Astrocyte (in vitro differentiated cells and primary cell): ENCODE measurements around the gene RNF149.
"Not testable (repeated sequence)": the region's sequence is repeated elsewhere in the genome, so short reads cannot be mapped to it uniquely, and the experiment has no call there.

ENCODE experiments used
- EZH2 ChIP-seq: IDR thresholded peaks from 2 replicates; pipeline ENCODE4 v1.6.1; 2012; ENCODE audit warnings: mild to moderate bottlenecking, low read length, inconsistent platforms; ENCODE audit not compliant: insufficient read depth
- TF ChIP-seq, protein P1 (sequence below): IDR thresholded peaks from 2 replicates; pipeline ENCODE4 v1.5.1; 2011; ENCODE audit warnings: low read depth, mild to moderate bottlenecking, inconsistent platforms, low read length, moderate library complexity; ENCODE audit not compliant: insufficient read depth

GRCh38 chr2:101244373-101244772 is 64.1 kb downstream of the RNF149 start:
- not testable (repeated sequence) for TF ChIP-seq EZH2
- TF ChIP-seq, protein P1, sequence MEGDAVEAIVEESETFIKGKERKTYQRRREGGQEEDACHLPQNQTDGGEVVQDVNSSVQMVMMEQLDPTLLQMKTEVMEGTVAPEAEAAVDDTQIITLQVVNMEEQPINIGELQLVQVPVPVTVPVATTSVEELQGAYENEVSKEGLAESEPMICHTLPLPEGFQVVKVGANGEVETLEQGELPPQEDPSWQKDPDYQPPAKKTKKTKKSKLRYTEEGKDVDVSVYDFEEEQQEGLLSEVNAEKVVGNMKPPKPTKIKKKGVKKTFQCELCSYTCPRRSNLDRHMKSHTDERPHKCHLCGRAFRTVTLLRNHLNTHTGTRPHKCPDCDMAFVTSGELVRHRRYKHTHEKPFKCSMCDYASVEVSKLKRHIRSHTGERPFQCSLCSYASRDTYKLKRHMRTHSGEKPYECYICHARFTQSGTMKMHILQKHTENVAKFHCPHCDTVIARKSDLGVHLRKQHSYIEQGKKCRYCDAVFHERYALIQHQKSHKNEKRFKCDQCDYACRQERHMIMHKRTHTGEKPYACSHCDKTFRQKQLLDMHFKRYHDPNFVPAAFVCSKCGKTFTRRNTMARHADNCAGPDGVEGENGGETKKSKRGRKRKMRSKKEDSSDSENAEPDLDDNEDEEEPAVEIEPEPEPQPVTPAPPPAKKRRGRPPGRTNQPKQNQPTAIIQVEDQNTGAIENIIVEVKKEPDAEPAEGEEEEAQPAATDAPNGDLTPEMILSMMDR: not testable (repeated sequence)
